T-cell (primary cell): ENCODE measurements around the gene AMOTL2. TPM values are rescaled to one million over a fixed set of nuclear protein-coding genes. Genes with fewer than 3 reads are reported as not detected.

Experiments
- ATAC-seq, 4 experiments: fragments of 200-7000 bp in 3 of 4; fragments of 150-1000 bp in 1 of 4; cut with Tn5 transposase; replicated peaks in 1 of 4; 1 replicate in 3 of 4; 2 replicates in 1 of 4; pipeline ENCODE4 v1.10.0; 2021; ENCODE audit warnings: moderate library complexity in 3 of 4, mild to moderate bottlenecking in 2 of 4, moderate number of reproducible peaks in 1 of 4
- CTCF ChIA-PET, 2 donors: fragments of 300-600 bp; sonication (Branson Sonifier 250); formaldehyde crosslinking; loops; one replicate each; lab custom pipeline; 2022; ENCODE audit warnings: antibody characterized with exemption in 2 of 2; lab: Charles Lee
- POLR2A ChIA-PET, 2 donors: fragments of 300-600 bp; sonication (Branson Sonifier 250); formaldehyde crosslinking; loops; one replicate each; lab custom pipeline; 2022; ENCODE audit warnings: antibody characterized with exemption in 2 of 2; lab: Charles Lee
- DNase-seq, 35 experiments: peaks; one replicate each; pipeline versions ENCODE4 v3.0.0 to v3.0.0-alpha.2; 2013 to 2023
- H3K27ac ChIP-seq: one replicate; pipeline ENCODE4 v1.5.1; 2013; ENCODE audit warnings: low read length
- H3K27me3 ChIP-seq, 2 experiments: replicated peaks in 1 of 2; 1 replicate in 1 of 2; 2 replicates in 1 of 2; pipeline versions ENCODE4 v1.6.1 to v1.7.0; 2013; ENCODE audit warnings: low read length in 1 of 2, mixed read lengths in 1 of 2; ENCODE audit not compliant: control insufficient read depth in 2 of 2, insufficient read depth in 2 of 2; ENCODE audit errors: extremely low read depth in 1 of 2
- H3K36me3 ChIP-seq, 2 donors: 1 replicate in 1 of 2; 2 replicates in 1 of 2; pipeline versions ENCODE4 v1.6.1 to v1.7.0; 2013; ENCODE audit warnings: low read length in 1 of 2; ENCODE audit not compliant: control insufficient read depth in 2 of 2, insufficient read depth in 1 of 2; ENCODE audit errors: extremely low read depth in 1 of 2
- H3K4me1 ChIP-seq, 2 experiments: 1 replicate in 1 of 2; 2 replicates in 1 of 2; pipeline versions ENCODE4 v1.6.1 to v1.7.0; 2013; ENCODE audit warnings: low read length in 2 of 2, mixed read lengths in 1 of 2; ENCODE audit not compliant: insufficient read depth in 2 of 2, control insufficient read depth in 1 of 2; ENCODE audit errors: extremely low read depth in 1 of 2
- H3K4me3 ChIP-seq, 2 donors: 1 replicate in 1 of 2; 2 replicates in 1 of 2; pipeline versions ENCODE4 v1.5.1 to v1.7.0; 2013; ENCODE audit warnings: mild to moderate bottlenecking in 2 of 2, low read length in 1 of 2, moderate library complexity in 1 of 2; ENCODE audit not compliant: control insufficient read depth in 1 of 2; ENCODE audit errors: extremely low read depth in 1 of 2
- H3K9me3 ChIP-seq: 2 replicates; pipeline ENCODE4 v1.7.0; 2013
- H3K27ac Mint-ChIP-seq, 2 donors: one replicate each; pipeline ENCODE4 v1.8.0; 2020 to 2021; ENCODE audit warnings: mild to moderate bottlenecking in 2 of 2, mixed read lengths in 2 of 2
- H3K27me3 Mint-ChIP-seq, 2 donors: one replicate each; pipeline ENCODE4 v1.8.0; 2021 to 2022; ENCODE audit warnings: mixed read lengths in 2 of 2
- H3K36me3 Mint-ChIP-seq: one replicate; pipeline ENCODE4 v1.8.0; 2021; ENCODE audit warnings: mixed read lengths
- H3K4me1 Mint-ChIP-seq, 3 donors: one replicate each; pipeline ENCODE4 v1.8.0; 2020 to 2022; ENCODE audit warnings: mixed read lengths in 3 of 3, mild to moderate bottlenecking in 1 of 3
- H3K4me3 Mint-ChIP-seq, 3 donors: one replicate each; pipeline ENCODE4 v1.8.0; 2020 to 2022; ENCODE audit warnings: mild to moderate bottlenecking in 3 of 3, mixed read lengths in 3 of 3, moderate library complexity in 3 of 3
- H3K9me3 Mint-ChIP-seq, 3 donors: one replicate each; pipeline ENCODE4 v1.8.0; 2020 to 2022; ENCODE audit warnings: mixed read lengths in 3 of 3
- WGBS: methylation state at CpG from one replicate; pipeline ENCODE4 v1.1.5; 2013; ENCODE audit warnings: missing lambda C conversion rate; ENCODE audit not compliant: insufficient coverage; 5-methylcytosine and 5-hydroxymethylcytosine counted together
- total RNA-seq, 35 experiments: library from RNA in 6 of 35; stranded (reverse) in 6 of 35; fragments of 120-200 nt in 1 of 35; gene quantifications; one replicate each; pipeline versions ENCODE4 v1.2.1 to v1.2.4 and lab custom pipeline; 2013 to 2026

AMOTL2 gene
- total RNA-seq, 5 donors from 2014 or later (not counting 1 experiment from before 2014, with no cell fraction given): 0.20 to 0.96 (median 0.76) TPM; not detected in 2

DNA sequence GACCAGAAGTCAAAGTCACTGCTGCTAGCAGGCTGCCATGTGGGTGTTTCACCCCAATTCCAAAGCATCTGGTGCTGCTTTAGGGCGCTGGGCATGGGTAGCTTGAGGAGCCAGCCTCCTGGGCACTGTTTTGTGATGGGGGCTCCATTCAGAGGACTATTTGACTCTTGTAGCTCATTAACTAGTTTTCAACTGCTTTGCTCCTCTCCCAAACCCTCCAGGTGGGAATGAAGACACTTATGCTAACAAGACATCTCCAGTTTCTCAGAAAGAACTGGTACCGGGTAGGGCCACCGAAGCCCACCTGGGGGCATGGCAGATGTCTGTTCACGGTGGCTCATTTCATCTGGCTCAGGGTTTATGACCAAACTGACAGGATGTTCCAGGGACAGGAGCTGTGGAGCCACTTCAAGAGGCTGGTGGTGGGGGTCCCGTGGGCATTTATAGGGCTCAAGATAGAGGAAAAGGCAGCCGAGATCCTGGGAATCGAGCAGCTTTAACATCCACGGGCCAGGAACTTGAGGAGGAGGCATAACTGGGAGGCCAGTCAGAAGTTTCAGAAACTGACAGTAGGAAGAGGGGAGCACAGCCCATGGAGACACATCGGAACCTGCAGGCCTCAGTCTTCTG, 17.7 kb downstream of the AMOTL2 start:
- H3K4me3 Mint-ChIP-seq: no peak overlapping the region
- H3K27me3 Mint-ChIP-seq: no peaks in the 10 kb centered on the region
- H3K9me3 Mint-ChIP-seq: no peaks in the 10 kb centered on the region
- H3K36me3 ChIP-seq: no peaks in the 10 kb centered on the region
- no peaks in the 10 kb centered on the region for H3K9me3 ChIP-seq
- ChIA-PET POLR2A (no interaction called here), CTCF (no interaction called here)
- H3K36me3 Mint-ChIP-seq: no peaks in the 10 kb centered on the region
- H3K27ac Mint-ChIP-seq: no peak overlapping the region
- H3K4me1 Mint-ChIP-seq: peaks cover 0 to 7% (median 2%) of the 10 kb centered on the region in 3 donors
- no peak overlapping the region for H3K27ac ChIP-seq
- WGBS: 79% methylated on average over 7 of the region's 9 CpGs
- H3K27me3 ChIP-seq: peaks cover 0 to 4% of the 10 kb centered on the region in 2 experiments
- DNase-seq (no peak), ATAC-seq (no peak)
- H3K4me3 ChIP-seq: no peak overlapping the region
- H3K4me1 ChIP-seq: no peaks in the 10 kb centered on the region

DNA sequence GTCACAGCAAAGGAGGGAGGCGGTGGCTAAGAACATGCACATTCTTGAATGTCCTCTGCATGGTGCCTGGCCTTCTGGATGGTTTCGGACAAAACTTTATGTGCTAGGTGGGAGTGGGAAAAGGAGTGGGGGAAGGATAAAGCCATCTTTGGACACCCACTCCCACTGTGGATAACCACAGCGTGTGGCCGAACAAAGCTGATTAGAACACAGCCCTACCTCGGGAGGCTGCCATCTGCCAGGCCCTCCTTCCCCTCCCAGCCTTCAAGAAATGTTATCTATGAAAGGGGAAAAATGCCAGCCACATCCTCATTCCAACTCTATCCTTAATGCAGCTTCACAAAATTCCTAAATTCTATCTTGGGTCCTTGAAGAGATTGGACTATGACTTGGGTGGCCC, 18.8 kb downstream of the AMOTL2 start:
- Mint-ChIP-seq H3K9me3 (no peaks in the 10 kb centered on the region), H3K27ac (no peak overlapping the region), H3K4me3 (no peak overlapping the region), H3K27me3 (no peaks in the 10 kb centered on the region), H3K4me1 (peaks cover 0 to 7% (median 2%) of the 10 kb centered on the region in 3 donors), H3K36me3 (no peaks in the 10 kb centered on the region)
- H3K27ac ChIP-seq: no peak overlapping the region
- CTCF ChIA-PET: no interaction called here
- H3K27me3 ChIP-seq: peaks cover 0 to 5% of the 10 kb centered on the region in 2 experiments
- no peak overlapping the region for H3K4me3 ChIP-seq
- H3K4me1 ChIP-seq: no peaks in the 10 kb centered on the region
- no peak for ATAC-seq
- H3K9me3 ChIP-seq: no peaks in the 10 kb centered on the region
- POLR2A ChIA-PET: no interaction called here
- 40% methylated on average over 1 of the region's 5 CpGs for WGBS
- no peaks in the 10 kb centered on the region for H3K36me3 ChIP-seq
- DNase-seq: no peak

DNA sequence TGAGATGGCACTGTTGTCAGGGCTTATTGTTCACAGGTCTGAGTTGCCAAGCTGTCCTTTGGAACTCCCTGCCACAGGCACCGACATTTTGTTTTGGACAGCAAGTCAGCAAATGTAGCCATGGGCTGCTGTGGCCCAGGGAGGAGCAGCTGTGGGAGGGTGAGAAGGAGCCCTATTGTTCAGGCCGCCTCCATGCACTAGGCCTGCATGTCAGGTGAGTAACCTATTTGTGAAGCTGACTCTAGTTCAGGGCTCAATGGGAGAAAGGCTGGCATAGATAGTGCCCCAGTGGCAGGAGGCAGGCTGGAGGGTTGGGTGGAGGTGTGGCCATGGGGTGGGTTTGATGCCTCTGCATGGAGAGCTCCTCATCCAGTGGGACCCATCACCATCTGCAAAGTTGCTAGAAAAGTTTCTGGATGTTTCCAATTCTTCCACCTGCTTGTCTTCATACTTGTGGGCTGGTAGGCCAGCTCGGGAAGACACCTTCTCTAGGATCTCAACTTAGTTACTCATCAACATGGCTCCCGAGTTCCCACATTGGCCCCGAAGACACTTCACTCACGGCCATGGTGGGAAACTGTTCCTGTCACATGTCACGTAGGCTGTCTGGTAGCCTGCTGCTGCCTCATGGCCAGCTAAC, 19.5 kb downstream of the AMOTL2 start:
- Histone ChIP-seq H3K27me3 (peaks cover 0 to 7% of the 10 kb centered on the region in 2 experiments), H3K4me3 (no peak overlapping the region), H3K27ac (no peak overlapping the region), H3K4me1 (no peaks in the 10 kb centered on the region), H3K36me3 (no peaks in the 10 kb centered on the region), H3K9me3 (no peaks in the 10 kb centered on the region)
- Mint-ChIP-seq H3K27me3 (no peaks in the 10 kb centered on the region), H3K9me3 (no peaks in the 10 kb centered on the region), H3K4me3 (no peak overlapping the region), H3K4me1 (peaks cover 0 to 7% (median 2%) of the 10 kb centered on the region in 3 donors), H3K27ac (no peak overlapping the region), H3K36me3 (no peaks in the 10 kb centered on the region)
- POLR2A ChIA-PET: no interaction called here
- CTCF ChIA-PET: interaction anchor here in 1 of 2 donors (0.9 kb wide), 1 partner anchor 10 kb away, joined by 4 read pairs; no protein-coding TSS in a partner anchor
- WGBS: 91% methylated on average over 6 of the region's 7 CpGs
- DNase-seq (no peak), ATAC-seq (no peak)

DNA sequence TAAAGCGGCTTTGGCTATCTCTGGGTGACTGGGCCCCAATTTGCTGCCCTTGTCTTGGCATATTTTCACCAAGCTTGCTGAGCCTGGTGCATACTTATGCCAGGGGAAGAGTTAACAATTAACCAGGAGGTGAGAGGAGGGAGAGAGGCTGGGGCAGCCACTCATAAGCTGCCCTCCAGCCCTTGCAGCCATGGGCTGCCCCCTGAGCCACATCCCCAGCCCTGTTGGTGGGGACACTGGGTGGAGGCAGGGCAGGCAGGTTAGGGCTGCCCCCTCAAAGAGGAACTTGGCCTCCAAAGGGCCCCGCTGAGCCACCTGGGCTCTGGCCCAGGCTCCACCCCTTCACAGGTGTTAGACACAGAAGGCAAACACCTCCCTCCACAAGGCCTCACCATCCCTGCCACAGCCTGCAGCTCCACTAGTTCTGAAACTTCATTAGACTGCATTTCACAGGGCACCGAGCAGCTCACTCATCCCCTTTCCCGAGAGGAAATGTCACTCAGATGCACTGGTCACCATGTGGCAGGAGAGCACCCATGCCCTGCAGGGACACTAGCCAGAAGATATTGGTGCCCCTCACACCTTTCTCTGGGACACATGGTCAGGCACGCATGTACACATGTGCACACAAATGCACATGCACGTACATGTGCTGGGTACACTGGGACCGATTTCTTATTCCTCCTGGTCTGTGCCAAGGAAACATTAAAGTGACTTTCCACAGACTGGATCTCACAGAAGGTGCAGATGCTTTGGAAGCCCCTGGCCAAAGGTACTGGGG, 20.2 kb downstream of the AMOTL2 start:
- CTCF ChIA-PET: interaction anchor here in 1 of 2 donors (0.9 kb wide), 1 partner anchor 11 kb away, joined by 4 read pairs; no protein-coding TSS in a partner anchor
- no peak overlapping the region for H3K27ac Mint-ChIP-seq
- WGBS: 89% methylated on average over 7 of the region's 7 CpGs
- H3K27ac ChIP-seq: no peak overlapping the region
- H3K36me3 Mint-ChIP-seq: no peaks in the 10 kb centered on the region
- no peaks in the 10 kb centered on the region for H3K36me3 ChIP-seq
- no peaks in the 10 kb centered on the region for H3K9me3 Mint-ChIP-seq
- no peaks in the 10 kb centered on the region for H3K27me3 Mint-ChIP-seq
- ATAC-seq: no peak
- no peaks in the 10 kb centered on the region for H3K9me3 ChIP-seq
- H3K27me3 ChIP-seq: peaks cover 0 to 3% of the 10 kb centered on the region in 2 experiments
- no peaks in the 10 kb centered on the region for H3K4me1 ChIP-seq
- H3K4me1 Mint-ChIP-seq: peaks cover 0 to 7% (median 2%) of the 10 kb centered on the region in 3 donors
- DNase-seq: no peak
- H3K4me3 Mint-ChIP-seq: no peak overlapping the region
- POLR2A ChIA-PET: no interaction called here
- no peak overlapping the region for H3K4me3 ChIP-seq

DNA sequence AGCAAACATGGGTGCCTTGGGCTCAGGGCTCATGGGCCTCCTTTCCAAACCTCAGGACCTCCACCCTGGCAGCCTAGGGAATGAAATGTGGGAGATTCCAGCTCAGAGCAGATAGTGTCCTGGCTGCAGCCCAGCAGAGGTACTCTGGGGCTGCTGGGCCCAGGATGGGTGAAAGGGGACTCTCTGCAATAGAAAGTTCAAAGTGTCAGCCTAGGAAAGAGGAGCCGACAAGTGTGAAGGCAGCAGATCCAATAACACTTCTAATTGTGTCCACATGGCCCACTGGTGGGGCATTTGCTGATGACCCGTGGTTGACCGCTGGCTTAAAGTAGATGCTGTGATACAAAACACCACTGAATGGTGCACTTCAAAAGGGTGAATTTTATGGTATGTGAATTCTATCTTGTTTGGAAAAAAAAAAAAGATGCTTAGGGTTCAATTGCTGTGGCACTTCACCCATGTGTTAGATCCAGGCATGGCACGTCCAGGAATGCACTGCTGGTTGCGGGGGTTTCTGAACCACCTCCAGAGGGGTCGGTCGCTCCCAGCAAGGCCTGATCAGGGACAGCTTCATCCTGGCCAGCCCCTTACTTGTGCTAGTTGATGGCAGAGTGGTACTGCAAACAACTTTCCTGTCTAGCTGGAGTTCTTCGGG, 20.9 kb downstream of the AMOTL2 start:
- Histone ChIP-seq H3K36me3 (no peaks in the 10 kb centered on the region), H3K27me3 (peaks cover 0 to 3% of the 10 kb centered on the region in 2 experiments), H3K4me3 (no peak overlapping the region), H3K9me3 (no peaks in the 10 kb centered on the region), H3K27ac (no peak overlapping the region), H3K4me1 (no peaks in the 10 kb centered on the region)
- no peaks in the 10 kb centered on the region for H3K36me3 Mint-ChIP-seq
- H3K9me3 Mint-ChIP-seq: no peaks in the 10 kb centered on the region
- no peak overlapping the region for H3K4me3 Mint-ChIP-seq
- WGBS: 83% methylated on average over 6 of the region's 8 CpGs
- H3K27ac Mint-ChIP-seq: no peak overlapping the region
- H3K4me1 Mint-ChIP-seq: peaks cover 0 to 7% (median 2%) of the 10 kb centered on the region in 3 donors
- POLR2A ChIA-PET: no interaction called here
- no peaks in the 10 kb centered on the region for H3K27me3 Mint-ChIP-seq
- no peak for DNase-seq
- CTCF ChIA-PET: no interaction called here
- no peak for ATAC-seq

DNA sequence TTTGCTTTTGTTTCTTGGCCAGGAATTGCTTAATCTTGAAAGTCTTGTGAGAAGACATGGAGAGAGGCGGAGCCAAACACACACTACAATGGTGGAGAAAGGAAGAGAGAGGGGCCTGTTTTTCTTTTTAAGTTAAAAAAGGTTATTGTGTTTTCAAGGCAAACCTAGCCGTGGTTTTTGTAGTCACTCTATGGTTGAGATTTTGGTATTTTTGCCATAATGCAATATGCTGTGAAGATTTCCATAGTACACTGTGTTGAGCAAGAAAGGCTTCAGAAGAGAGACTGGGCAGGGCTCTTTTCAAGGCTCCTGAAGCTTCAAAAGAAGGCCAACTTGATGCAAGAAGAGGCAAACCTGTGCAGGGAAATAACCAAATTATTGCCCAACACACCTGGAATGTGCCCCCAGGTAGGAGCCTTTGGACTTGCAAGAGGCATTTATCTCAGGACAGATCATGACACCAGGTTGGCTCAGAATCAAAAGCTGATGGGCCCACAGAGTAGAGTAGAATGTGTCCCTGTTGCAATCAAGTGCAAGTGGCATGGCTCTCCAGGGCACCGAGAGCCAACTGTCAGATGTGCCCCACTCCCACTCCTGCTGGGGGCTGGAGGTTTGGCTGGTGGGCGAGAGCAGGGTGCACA, 22.1 kb downstream of the AMOTL2 start:
- WGBS: 60% methylated on average over 2 of the region's 4 CpGs
- H3K9me3 Mint-ChIP-seq: peaks cover 0 to under 1% (median under 1%) of the 10 kb centered on the region in 3 donors
- CTCF ChIA-PET: no interaction called here
- no peak overlapping the region for H3K27ac ChIP-seq
- H3K36me3 ChIP-seq: no peaks in the 10 kb centered on the region
- no peak for DNase-seq
- no peaks in the 10 kb centered on the region for H3K27me3 Mint-ChIP-seq
- H3K36me3 Mint-ChIP-seq: no peaks in the 10 kb centered on the region
- POLR2A ChIA-PET: no interaction called here
- H3K4me3 ChIP-seq: no peak overlapping the region
- H3K4me1 ChIP-seq: no peaks in the 10 kb centered on the region
- no peak overlapping the region for H3K27ac Mint-ChIP-seq
- peaks cover 0 to 3% of the 10 kb centered on the region in 2 experiments for H3K27me3 ChIP-seq
- no peaks in the 10 kb centered on the region for H3K9me3 ChIP-seq
- H3K4me3 Mint-ChIP-seq: no peak overlapping the region
- no peak for ATAC-seq
- peaks cover 0 to 7% (median 2%) of the 10 kb centered on the region in 3 donors for H3K4me1 Mint-ChIP-seq
